ENCODE data around the gene MRPS27.

DNA sequence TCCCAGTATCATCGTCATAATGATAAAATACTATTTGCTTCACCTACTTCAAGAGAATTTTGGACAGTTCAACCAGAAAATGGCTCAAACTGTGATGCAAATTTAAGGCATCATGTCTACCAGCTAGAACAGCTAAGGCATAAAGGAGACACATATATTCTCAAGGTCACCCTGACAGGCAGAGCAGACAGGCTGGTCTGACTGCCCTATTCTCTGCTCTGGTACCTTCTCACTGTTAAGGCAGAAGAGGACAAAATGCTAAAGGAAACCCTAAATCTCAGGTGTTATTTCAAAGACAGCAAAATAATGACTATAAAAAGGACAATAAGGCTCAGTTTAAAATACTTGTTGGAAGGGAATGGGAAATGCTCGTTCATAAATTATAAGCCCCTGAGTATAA lies 87.2 kb downstream of the MRPS27 start:
- TF ChIP-seq, protein P1, sequence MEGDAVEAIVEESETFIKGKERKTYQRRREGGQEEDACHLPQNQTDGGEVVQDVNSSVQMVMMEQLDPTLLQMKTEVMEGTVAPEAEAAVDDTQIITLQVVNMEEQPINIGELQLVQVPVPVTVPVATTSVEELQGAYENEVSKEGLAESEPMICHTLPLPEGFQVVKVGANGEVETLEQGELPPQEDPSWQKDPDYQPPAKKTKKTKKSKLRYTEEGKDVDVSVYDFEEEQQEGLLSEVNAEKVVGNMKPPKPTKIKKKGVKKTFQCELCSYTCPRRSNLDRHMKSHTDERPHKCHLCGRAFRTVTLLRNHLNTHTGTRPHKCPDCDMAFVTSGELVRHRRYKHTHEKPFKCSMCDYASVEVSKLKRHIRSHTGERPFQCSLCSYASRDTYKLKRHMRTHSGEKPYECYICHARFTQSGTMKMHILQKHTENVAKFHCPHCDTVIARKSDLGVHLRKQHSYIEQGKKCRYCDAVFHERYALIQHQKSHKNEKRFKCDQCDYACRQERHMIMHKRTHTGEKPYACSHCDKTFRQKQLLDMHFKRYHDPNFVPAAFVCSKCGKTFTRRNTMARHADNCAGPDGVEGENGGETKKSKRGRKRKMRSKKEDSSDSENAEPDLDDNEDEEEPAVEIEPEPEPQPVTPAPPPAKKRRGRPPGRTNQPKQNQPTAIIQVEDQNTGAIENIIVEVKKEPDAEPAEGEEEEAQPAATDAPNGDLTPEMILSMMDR (IDR thresholded peaks at IDR 0.05) = no peak
- TF ChIP-seq POLR2A (IDR thresholded peaks at IDR 0.05) = no peak
